ENCODE data around the gene TRIM29.

DNA sequence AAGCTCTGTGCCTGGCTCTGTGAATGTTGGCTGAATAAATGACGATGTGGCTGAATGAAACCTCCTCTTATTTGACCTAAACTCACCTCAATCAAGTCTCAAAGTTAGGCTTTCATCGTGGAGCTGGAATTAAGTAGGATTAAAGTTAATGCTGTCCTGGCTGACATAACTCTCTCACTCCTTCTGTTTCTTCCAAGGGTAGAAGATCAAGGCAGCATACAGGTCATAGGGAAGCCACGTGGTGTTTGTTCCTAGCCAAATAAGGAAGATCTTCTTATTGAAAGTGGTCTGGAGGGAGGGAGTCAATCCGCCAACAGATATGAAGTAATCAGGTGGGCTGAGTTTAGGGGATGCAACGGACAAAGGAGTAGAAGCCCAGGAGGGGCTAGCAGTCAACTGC, 59.5 kb downstream of the TRIM29 start:
- no peak for TF ChIP-seq EZH2phosphoT487 (IDR thresholded peaks at IDR 0.05)
- TF ChIP-seq, protein P1, sequence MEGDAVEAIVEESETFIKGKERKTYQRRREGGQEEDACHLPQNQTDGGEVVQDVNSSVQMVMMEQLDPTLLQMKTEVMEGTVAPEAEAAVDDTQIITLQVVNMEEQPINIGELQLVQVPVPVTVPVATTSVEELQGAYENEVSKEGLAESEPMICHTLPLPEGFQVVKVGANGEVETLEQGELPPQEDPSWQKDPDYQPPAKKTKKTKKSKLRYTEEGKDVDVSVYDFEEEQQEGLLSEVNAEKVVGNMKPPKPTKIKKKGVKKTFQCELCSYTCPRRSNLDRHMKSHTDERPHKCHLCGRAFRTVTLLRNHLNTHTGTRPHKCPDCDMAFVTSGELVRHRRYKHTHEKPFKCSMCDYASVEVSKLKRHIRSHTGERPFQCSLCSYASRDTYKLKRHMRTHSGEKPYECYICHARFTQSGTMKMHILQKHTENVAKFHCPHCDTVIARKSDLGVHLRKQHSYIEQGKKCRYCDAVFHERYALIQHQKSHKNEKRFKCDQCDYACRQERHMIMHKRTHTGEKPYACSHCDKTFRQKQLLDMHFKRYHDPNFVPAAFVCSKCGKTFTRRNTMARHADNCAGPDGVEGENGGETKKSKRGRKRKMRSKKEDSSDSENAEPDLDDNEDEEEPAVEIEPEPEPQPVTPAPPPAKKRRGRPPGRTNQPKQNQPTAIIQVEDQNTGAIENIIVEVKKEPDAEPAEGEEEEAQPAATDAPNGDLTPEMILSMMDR (IDR thresholded peaks at IDR 0.05): no peak

Measured in neural progenitor cell (in vitro differentiated cells).